Measurements from ENCODE around the gene PTPRD.

Gene PTPRD

GRCh38 chr9:8390571-8390970, 2222.2 kb downstream of the PTPRD start:
- DNase-seq, result no peak

GRCh38 chr9:8389531-8389930, 2223.3 kb downstream of the PTPRD start:
- DNase-seq, result no peak

GRCh38 chr9:8388132-8388531, 2224.7 kb downstream of the PTPRD start:
- no peak for DNase-seq

- no peak for DNase-seq
Observed at GRCh38 chr9:8384091-8384490, 2228.7 kb downstream of the PTPRD start.

GRCh38 chr9:8382777-8383527, 2229.8 kb downstream of the PTPRD start:
- no peak for DNase-seq

GRCh38 chr9:8382266-8382665, 2230.5 kb downstream of the PTPRD start:
- DNase-seq, result no peak

- no peak for DNase-seq
Observed at GRCh38 chr9:8381601-8382000, 2231.2 kb downstream of the PTPRD start.

- no peak for DNase-seq
Observed at GRCh38 chr9:8374471-8374870, 2238.3 kb downstream of the PTPRD start.

GRCh38 chr9:8371686-8372085, 2241.1 kb downstream of the PTPRD start:
- no peak for DNase-seq

- no peak for DNase-seq
Observed at GRCh38 chr9:8366161-8366926, 2246.5 kb downstream of the PTPRD start.

- DNase-seq, result no peak
Observed at GRCh38 chr9:8365466-8366160, 2247.2 kb downstream of the PTPRD start.

GRCh38 chr9:8365029-8365428, 2247.8 kb downstream of the PTPRD start:
- no peak for DNase-seq

- DNase-seq, result no peak
Observed at GRCh38 chr9:8364026-8364752, 2248.6 kb downstream of the PTPRD start.

- no peak for DNase-seq
Observed at GRCh38 chr9:8362250-8362649, 2250.6 kb downstream of the PTPRD start.

GRCh38 chr9:8361364-8361763, 2251.4 kb downstream of the PTPRD start:
- no peak for DNase-seq

GRCh38 chr9:8356406-8356805, 2256.4 kb downstream of the PTPRD start:
- DNase-seq, result no peak

GRCh38 chr9:8351436-8351835, 2261.4 kb downstream of the PTPRD start:
- DNase-seq, result no peak

- DNase-seq, result no peak
Observed at GRCh38 chr9:8349901-8350300, 2262.9 kb downstream of the PTPRD start.

GRCh38 chr9:8349376-8349775, 2263.4 kb downstream of the PTPRD start:
- no peak for DNase-seq

- DNase-seq, result no peak
Observed at GRCh38 chr9:8348756-8349155, 2264.0 kb downstream of the PTPRD start.

GRCh38 chr9:8346296-8346695, 2266.5 kb downstream of the PTPRD start:
- no peak for DNase-seq

GRCh38 chr9:8338767-8339510, 2273.9 kb downstream of the PTPRD start:
- no peak for DNase-seq
